Peyer's patch (tissue), 4 donors: ENCODE measurements around the gene CHST11.

ENCODE experiments used
- CTCF ChIP-seq, 6 experiments: fragments of 450-650 bp in 4 of 6; fragments of 200-600 bp in 2 of 6; sonication (generic) in 1 of 6; IDR thresholded peaks; one replicate each; pipeline ENCODE4 v1.5.1; 2017 to 2019; ENCODE audit warnings: antibody characterized with exemption in 6 of 6, mild to moderate bottlenecking in 3 of 6, moderate library complexity in 1 of 6
- POLR2A ChIP-seq, 2 donors: fragments of 450-650 bp; IDR thresholded peaks; one replicate each; pipeline ENCODE4 v1.5.1; 2017; ENCODE audit warnings: antibody characterized with exemption in 2 of 2, mild to moderate bottlenecking in 2 of 2, moderate library complexity in 2 of 2

DNA sequence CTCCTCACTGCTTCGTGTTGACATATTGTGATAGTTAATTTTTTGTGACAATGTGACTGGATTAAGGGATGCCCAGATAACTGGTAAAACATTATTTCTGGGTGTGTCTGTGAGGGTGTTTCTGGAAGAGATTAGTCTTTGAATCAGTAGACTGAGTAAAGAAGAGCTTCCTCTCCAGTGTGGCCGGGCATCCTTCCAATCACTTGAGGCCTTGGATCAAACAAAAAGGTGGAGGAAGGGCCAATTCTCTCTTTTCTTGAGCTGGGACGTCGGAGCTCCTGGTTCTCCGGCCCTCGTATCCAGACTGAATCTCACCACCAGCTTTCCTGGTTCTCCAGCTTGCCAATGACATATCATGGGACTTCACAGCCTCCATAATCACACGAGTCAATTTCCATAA lies 240.4 kb downstream of the CHST11 start:
- TF ChIP-seq CTCF (IDR thresholded peaks at IDR 0.05) (no peak), POLR2A (IDR thresholded peaks at IDR 0.05) (no peak)
